Thyroid gland (tissue), 4 donors: ENCODE data around the gene MYLK4.

Experiments used
- POLR2A ChIP-seq, 2 donors: fragments of 450-650 bp; IDR thresholded peaks; one replicate each; pipeline ENCODE4 v1.6.1; 2017; ENCODE audit warnings: antibody characterized with exemption in 2 of 2, mild to moderate bottlenecking in 2 of 2, moderate library complexity in 1 of 2
- TF ChIP-seq, protein P1 (sequence below), 6 experiments: fragments of 200-600 bp in 3 of 6; fragments of 450-650 bp in 3 of 6; sonication (generic) in 3 of 6; IDR thresholded peaks; one replicate each; pipeline ENCODE4 v1.5.1; 2016 to 2019; ENCODE audit warnings: antibody characterized with exemption in 6 of 6, mild to moderate bottlenecking in 2 of 6, inconsistent platforms in 1 of 6, moderate library complexity in 1 of 6

DNA sequence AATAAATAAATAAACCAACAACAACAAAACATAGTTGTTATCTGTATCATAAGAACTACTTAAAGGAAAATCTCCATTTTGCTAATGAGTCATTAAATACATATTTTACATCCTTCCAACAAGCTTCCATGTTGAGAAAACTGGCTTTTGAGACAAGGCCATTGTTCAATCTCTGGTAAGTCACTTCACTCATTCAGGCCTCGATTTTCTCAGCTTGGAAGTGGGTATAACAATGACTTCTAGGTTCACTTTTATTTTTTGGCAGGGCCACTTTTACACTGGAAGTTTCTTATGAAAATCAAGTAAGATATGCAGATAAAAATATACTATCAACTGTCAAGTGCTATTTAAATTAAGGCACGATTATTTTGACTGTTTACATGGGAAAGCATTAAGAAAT lies 44.4 kb upstream of the MYLK4 start:
- TF ChIP-seq, protein P1, sequence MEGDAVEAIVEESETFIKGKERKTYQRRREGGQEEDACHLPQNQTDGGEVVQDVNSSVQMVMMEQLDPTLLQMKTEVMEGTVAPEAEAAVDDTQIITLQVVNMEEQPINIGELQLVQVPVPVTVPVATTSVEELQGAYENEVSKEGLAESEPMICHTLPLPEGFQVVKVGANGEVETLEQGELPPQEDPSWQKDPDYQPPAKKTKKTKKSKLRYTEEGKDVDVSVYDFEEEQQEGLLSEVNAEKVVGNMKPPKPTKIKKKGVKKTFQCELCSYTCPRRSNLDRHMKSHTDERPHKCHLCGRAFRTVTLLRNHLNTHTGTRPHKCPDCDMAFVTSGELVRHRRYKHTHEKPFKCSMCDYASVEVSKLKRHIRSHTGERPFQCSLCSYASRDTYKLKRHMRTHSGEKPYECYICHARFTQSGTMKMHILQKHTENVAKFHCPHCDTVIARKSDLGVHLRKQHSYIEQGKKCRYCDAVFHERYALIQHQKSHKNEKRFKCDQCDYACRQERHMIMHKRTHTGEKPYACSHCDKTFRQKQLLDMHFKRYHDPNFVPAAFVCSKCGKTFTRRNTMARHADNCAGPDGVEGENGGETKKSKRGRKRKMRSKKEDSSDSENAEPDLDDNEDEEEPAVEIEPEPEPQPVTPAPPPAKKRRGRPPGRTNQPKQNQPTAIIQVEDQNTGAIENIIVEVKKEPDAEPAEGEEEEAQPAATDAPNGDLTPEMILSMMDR (IDR thresholded peaks at IDR 0.05): no peak
- no peak for TF ChIP-seq POLR2A (IDR thresholded peaks at IDR 0.05)
